HCT116 (cell line): ENCODE results near the gene FMNL1. TPM values are rescaled to one million over a fixed set of nuclear protein-coding genes. Genes with fewer than 3 reads are reported as not detected.

ENCODE experiments used
- ATAC-seq: fragments of 200-7000 bp; cut with Tn5 transposase; 2 replicates; pipeline ENCODE4 v1.9.1; 2020; ENCODE audit warnings: mild to moderate bottlenecking, moderate library complexity
- BruUV-seq: library from RNA; stranded (reverse); fragments of 400-500 nt; replicated peaks from 2 replicates; lab custom pipeline; 2021; lab: Mats Ljungman, UMichigan
- CTCF ChIA-PET: fragments of 300-600 bp; sonication (Branson Sonifier 250); formaldehyde crosslinking; loops from one replicate; lab custom pipeline; 2021; ENCODE audit warnings: antibody characterized with exemption; lab: Charles Lee
- POLR2A ChIA-PET: fragments of 300-600, 350-600 bp; sonication (Branson Sonifier 250); formaldehyde crosslinking; loops from one replicate; lab custom pipeline; 2021; ENCODE audit warnings: antibody characterized with exemption; lab: Charles Lee
- RAD21 ChIA-PET, 2 experiments: fragments of 300-600 bp; sonication (Branson Sonifier 250); formaldehyde crosslinking; loops; one replicate each; lab custom pipeline; 2023; ENCODE audit warnings: low total read pairs in 2 of 2; ENCODE audit not compliant: uncharacterized antibody in 2 of 2, unreplicated experiment in 2 of 2, low non-redundant PET in 1 of 2; lab: Charles Lee
- DNase-seq: peaks from one replicate; pipeline ENCODE4 v3.0.0-alpha.2; 2010; ENCODE audit warnings: low read depth, low spot score
- H2AFZ ChIP-seq: fragments of 200-600 bp; shearing (Covaris generic), sonication (generic); 2 replicates; pipeline ENCODE4 v1.6.1; 2017; ENCODE audit warnings: low read depth, mixed run types, mixed read lengths, antibody characterized with exemption, low read length; ENCODE audit not compliant: poor library complexity, severe bottlenecking
- H3K27ac ChIP-seq: 2 replicates; pipeline ENCODE4 v1.5.1; 2012; ENCODE audit warnings: low read depth, low read length
- H3K27me3 ChIP-seq: fragments of 200-600 bp; sonication (generic); 2 replicates; pipeline ENCODE4 v1.6.1; 2016; ENCODE audit warnings: mixed run types, low read length, mixed read lengths; ENCODE audit not compliant: insufficient read depth
- H3K36me3 ChIP-seq, 2 experiments: fragments of 200-500 bp in 1 of 2; fragments of 200-600 bp in 1 of 2; sonication (Bioruptor generic) in 1 of 2; sonication (generic) in 1 of 2; 2 replicates each; pipeline versions ENCODE4 v1.5.1 to v1.6.1; 2014 to 2016; ENCODE audit warnings: low read length in 2 of 2, inconsistent platforms in 1 of 2, mixed read lengths in 1 of 2, mixed run types in 1 of 2; ENCODE audit not compliant: insufficient read depth in 2 of 2, control insufficient read depth in 1 of 2
- H3K4me1 ChIP-seq, 2 experiments: fragments of 200-600 bp in 1 of 2; sonication (generic) in 1 of 2; 2 replicates each; pipeline versions ENCODE4 v1.5.1 to v1.6.1; 2012 to 2017; ENCODE audit warnings: low read length in 2 of 2, inconsistent platforms in 1 of 2, mild to moderate bottlenecking in 1 of 2, mixed read lengths in 1 of 2, mixed run types in 1 of 2, moderate library complexity in 1 of 2; ENCODE audit not compliant: insufficient read depth in 2 of 2, control insufficient read depth in 1 of 2
- H3K4me2 ChIP-seq: fragments of 200-600 bp; sonication (generic); 2 replicates; pipeline ENCODE4 v1.6.1; 2017; ENCODE audit warnings: mixed run types, low read length, mixed read lengths
- H3K4me3 ChIP-seq, 2 experiments: fragments of 200-600 bp in 1 of 2; sonication (generic) in 1 of 2; replicated peaks in 1 of 2; 2 replicates each; pipeline ENCODE4 v1.5.1; 2011 to 2016; ENCODE audit warnings: low read length in 2 of 2, control low read depth in 1 of 2, low read depth in 1 of 2, mild to moderate bottlenecking in 1 of 2, mixed read lengths in 1 of 2, mixed run types in 1 of 2
- H3K79me2 ChIP-seq: fragments of 200-600 bp; sonication (generic); 2 replicates; pipeline ENCODE4 v1.6.1; 2017; ENCODE audit warnings: mild to moderate bottlenecking, mixed run types, low read length, moderate library complexity, mixed read lengths; ENCODE audit not compliant: insufficient read depth
- H3K9ac ChIP-seq: fragments of 200-600 bp; sonication (generic); 2 replicates; pipeline ENCODE4 v1.6.1; 2016; ENCODE audit warnings: low read length, mixed read lengths
- H3K9me2 ChIP-seq: fragments of 200-600 bp; sonication (generic), shearing (Covaris generic); 2 replicates; pipeline ENCODE4 v1.6.1; 2017; ENCODE audit warnings: mixed run types, mild to moderate bottlenecking, moderate library complexity; ENCODE audit not compliant: insufficient read depth
- H3K9me3 ChIP-seq, 2 experiments: fragments of 200-500 bp in 1 of 2; fragments of 200-600 bp in 1 of 2; sonication (Bioruptor generic) in 1 of 2; sonication (generic) in 1 of 2; 2 replicates each; pipeline ENCODE4 v1.6.1; 2014 to 2017; ENCODE audit warnings: low read length in 2 of 2, mixed read lengths in 2 of 2, inconsistent platforms in 1 of 2, low read depth in 1 of 2, mild to moderate bottlenecking in 1 of 2, mixed run types in 1 of 2, moderate library complexity in 1 of 2; ENCODE audit not compliant: control insufficient read depth in 1 of 2, insufficient read depth in 1 of 2
- H4K20me1 ChIP-seq: fragments of 200-600 bp; sonication (generic), shearing (Covaris generic); 2 replicates; pipeline ENCODE4 v1.6.1; 2017; ENCODE audit warnings: mixed run types, mild to moderate bottlenecking, moderate library complexity; ENCODE audit not compliant: insufficient read depth
- CBX3 ChIP-seq: IDR thresholded peaks from 2 replicates; pipeline ENCODE4 v1.6.1; 2012; ENCODE audit warnings: low read depth
- EGR1 ChIP-seq: IDR thresholded peaks from 2 replicates; pipeline ENCODE4 v1.6.1; 2012; ENCODE audit warnings: low read depth
- ELF1 ChIP-seq: IDR thresholded peaks from 2 replicates; pipeline ENCODE4 v1.6.1; 2012; ENCODE audit warnings: low read depth, borderline replicate concordance
- EZH2 ChIP-seq: fragments of 200-600 bp; sonication (generic); IDR thresholded peaks from 2 replicates; pipeline ENCODE4 v1.6.1; 2017; ENCODE audit warnings: antibody characterized with exemption, mixed run types
- JUND ChIP-seq: IDR thresholded peaks from 2 replicates; pipeline ENCODE4 v1.6.1; 2012
- RAD21 ChIP-seq: IDR thresholded peaks from 2 replicates; pipeline ENCODE4 v1.6.1; 2012; ENCODE audit warnings: low read depth, mild to moderate bottlenecking
- SRF ChIP-seq: IDR thresholded peaks from 2 replicates; pipeline ENCODE4 v1.6.1; 2012; ENCODE audit warnings: low read depth
- intact Hi-C: fragments of 100-400 bp; cut with micrococcal nuclease; formaldehyde crosslinking; loops from 2 replicates; pipeline ENCODE4 v1.10.0; 2022
- total RNA-seq: library from RNA; stranded (reverse); gene quantifications from one replicate; pipeline ENCODE4 v1.2.1, GENCODE V29; 2021; ENCODE audit not compliant: unreplicated experiment
- TF ChIP-seq, protein P1 (sequence below): IDR thresholded peaks from 2 replicates; pipeline ENCODE4 v1.6.1; 2012; ENCODE audit warnings: low read depth
- TF ChIP-seq, protein P2 (sequence below): IDR thresholded peaks from 2 replicates; pipeline ENCODE4 v1.6.1; 2012
- TF ChIP-seq, protein P3 (sequence below), 3 experiments: fragments of 200-600 bp in 1 of 3; sonication (generic) in 1 of 3; IDR thresholded peaks in 2 of 3; conservative IDR thresholded peaks in 1 of 3; 2 replicates each; pipeline ENCODE4 v1.5.1; 2012 to 2017; ENCODE audit warnings: low read depth in 2 of 3, low read length in 2 of 3, antibody characterized with exemption in 1 of 3, borderline replicate concordance in 1 of 3, control low read depth in 1 of 3, mild to moderate bottlenecking in 1 of 3, mixed read lengths in 1 of 3, mixed run types in 1 of 3, moderate library complexity in 1 of 3; ENCODE audit not compliant: insufficient read depth in 1 of 3

Gene FMNL1
- total RNA-seq, 1 experiment from 2014 or later = 8.2 TPM

DNA sequence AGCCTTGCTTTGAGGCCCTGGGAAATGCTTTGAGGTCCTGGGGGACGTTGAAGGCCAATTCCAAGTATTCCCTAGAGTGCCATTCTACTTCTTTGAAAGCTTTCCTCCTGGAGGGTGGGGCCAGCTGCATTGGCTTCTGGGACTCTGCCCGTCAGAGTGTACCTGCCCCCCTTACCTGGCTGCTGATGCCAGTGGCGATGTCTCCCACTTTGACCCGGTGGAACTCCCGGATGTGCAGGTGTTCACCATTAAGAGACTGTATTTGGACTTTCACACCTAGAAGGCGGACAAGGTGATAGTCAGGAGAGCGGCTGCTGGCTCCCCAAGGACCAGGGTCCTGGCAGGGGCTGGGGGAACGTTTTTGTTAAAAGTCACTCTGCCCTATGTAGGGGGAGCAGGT, 43.3 kb downstream of the FMNL1 start:
- H3K9me3 ChIP-seq = no peaks in the 10 kb centered on the region
- no peak overlapping the region for H3K4me2 ChIP-seq
- no peaks in the 10 kb centered on the region for H4K20me1 ChIP-seq
- H3K9ac ChIP-seq = no peak overlapping the region
- H3K27ac ChIP-seq = no peak overlapping the region
- BruUV-seq = no TSS peak
- intact Hi-C loops = no loop called here
- TF ChIP-seq, protein P1, sequence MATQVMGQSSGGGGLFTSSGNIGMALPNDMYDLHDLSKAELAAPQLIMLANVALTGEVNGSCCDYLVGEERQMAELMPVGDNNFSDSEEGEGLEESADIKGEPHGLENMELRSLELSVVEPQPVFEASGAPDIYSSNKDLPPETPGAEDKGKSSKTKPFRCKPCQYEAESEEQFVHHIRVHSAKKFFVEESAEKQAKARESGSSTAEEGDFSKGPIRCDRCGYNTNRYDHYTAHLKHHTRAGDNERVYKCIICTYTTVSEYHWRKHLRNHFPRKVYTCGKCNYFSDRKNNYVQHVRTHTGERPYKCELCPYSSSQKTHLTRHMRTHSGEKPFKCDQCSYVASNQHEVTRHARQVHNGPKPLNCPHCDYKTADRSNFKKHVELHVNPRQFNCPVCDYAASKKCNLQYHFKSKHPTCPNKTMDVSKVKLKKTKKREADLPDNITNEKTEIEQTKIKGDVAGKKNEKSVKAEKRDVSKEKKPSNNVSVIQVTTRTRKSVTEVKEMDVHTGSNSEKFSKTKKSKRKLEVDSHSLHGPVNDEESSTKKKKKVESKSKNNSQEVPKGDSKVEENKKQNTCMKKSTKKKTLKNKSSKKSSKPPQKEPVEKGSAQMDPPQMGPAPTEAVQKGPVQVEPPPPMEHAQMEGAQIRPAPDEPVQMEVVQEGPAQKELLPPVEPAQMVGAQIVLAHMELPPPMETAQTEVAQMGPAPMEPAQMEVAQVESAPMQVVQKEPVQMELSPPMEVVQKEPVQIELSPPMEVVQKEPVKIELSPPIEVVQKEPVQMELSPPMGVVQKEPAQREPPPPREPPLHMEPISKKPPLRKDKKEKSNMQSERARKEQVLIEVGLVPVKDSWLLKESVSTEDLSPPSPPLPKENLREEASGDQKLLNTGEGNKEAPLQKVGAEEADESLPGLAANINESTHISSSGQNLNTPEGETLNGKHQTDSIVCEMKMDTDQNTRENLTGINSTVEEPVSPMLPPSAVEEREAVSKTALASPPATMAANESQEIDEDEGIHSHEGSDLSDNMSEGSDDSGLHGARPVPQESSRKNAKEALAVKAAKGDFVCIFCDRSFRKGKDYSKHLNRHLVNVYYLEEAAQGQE = no peak
- TF ChIP-seq, protein P2, sequence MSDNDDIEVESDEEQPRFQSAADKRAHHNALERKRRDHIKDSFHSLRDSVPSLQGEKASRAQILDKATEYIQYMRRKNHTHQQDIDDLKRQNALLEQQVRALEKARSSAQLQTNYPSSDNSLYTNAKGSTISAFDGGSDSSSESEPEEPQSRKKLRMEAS = no peak
- H3K36me3 ChIP-seq = peaks cover 35 to 41% of the 10 kb centered on the region in 2 experiments; a peak in 3 of 4 replicates
- no peaks in the 10 kb centered on the region for H3K79me2 ChIP-seq
- H3K4me1 ChIP-seq = 0 out of 4 replicates have a peak, but pooled peaks cover 0 to 4% of the 10 kb centered on the region in 2 experiments
- ChIA-PET RAD21 (no interaction called here), POLR2A (no interaction called here), CTCF (interaction anchor here (1.0 kb wide), 1 partner anchor 33 kb away, joined by 3 read pairs; no protein-coding TSS in a partner anchor)
- H3K27me3 ChIP-seq = no peaks in the 10 kb centered on the region
- no peak for ATAC-seq
- no peak for DNase-seq
- H2AFZ ChIP-seq = no peak overlapping the region
- H3K4me3 ChIP-seq = no peak overlapping the region
- H3K9me2 ChIP-seq = no peaks in the 10 kb centered on the region

DNA sequence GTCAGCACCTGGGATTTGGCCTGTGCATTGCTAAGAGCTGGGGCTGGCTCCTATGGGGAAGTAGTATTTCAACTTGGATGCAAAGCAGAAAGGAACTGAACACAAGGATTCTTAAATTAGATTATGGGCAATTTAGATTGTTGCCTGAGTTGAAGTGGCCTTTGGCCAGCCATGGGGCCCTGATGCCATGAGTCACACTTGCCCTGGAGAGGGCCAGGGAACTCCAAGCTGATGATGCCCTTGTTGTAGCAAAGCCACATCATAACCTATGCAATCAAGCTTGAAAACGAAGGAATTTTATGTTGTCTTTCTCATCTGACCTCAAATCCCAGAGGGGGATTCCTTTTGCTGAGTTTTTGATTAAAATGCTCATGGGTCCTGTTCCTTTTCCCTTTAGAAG, 44.1 kb downstream of the FMNL1 start:
- H3K79me2 ChIP-seq = no peaks in the 10 kb centered on the region
- H3K9me3 ChIP-seq = no peaks in the 10 kb centered on the region
- peaks cover 44 to 48% of the 10 kb centered on the region in 2 experiments; a peak in 3 of 4 replicates for H3K36me3 ChIP-seq
- no TSS peak for BruUV-seq
- no peak for DNase-seq
- no peak overlapping the region for H3K9ac ChIP-seq
- ChIA-PET CTCF (interaction anchor here (0.9 to 1.0 kb wide), 2 partner anchors 11 to 34 kb away, joined by 3 to 4 read pairs; no protein-coding TSS in a partner anchor), RAD21 (no interaction called here), POLR2A (no interaction called here)
- H3K4me3 ChIP-seq = no peak overlapping the region
- H3K4me2 ChIP-seq = no peak overlapping the region
- H3K4me1 ChIP-seq = 0 out of 4 replicates have a peak, but pooled peaks cover 0 to 4% of the 10 kb centered on the region in 2 experiments
- no peak for ATAC-seq
- no peaks in the 10 kb centered on the region for H3K9me2 ChIP-seq
- no peak overlapping the region for H2AFZ ChIP-seq
- intact Hi-C loops = no loop called here
- no peaks in the 10 kb centered on the region for H4K20me1 ChIP-seq
- no peak overlapping the region for H3K27ac ChIP-seq
- H3K27me3 ChIP-seq = no peaks in the 10 kb centered on the region
- TF ChIP-seq, protein P1 = no peak
- TF ChIP-seq EZH2 (no peak), CBX3 (no peak), EGR1 (no peak), RAD21 (no peak), SRF (no peak), ELF1 (no peak), JUND (no peak)
- TF ChIP-seq, protein P3, sequence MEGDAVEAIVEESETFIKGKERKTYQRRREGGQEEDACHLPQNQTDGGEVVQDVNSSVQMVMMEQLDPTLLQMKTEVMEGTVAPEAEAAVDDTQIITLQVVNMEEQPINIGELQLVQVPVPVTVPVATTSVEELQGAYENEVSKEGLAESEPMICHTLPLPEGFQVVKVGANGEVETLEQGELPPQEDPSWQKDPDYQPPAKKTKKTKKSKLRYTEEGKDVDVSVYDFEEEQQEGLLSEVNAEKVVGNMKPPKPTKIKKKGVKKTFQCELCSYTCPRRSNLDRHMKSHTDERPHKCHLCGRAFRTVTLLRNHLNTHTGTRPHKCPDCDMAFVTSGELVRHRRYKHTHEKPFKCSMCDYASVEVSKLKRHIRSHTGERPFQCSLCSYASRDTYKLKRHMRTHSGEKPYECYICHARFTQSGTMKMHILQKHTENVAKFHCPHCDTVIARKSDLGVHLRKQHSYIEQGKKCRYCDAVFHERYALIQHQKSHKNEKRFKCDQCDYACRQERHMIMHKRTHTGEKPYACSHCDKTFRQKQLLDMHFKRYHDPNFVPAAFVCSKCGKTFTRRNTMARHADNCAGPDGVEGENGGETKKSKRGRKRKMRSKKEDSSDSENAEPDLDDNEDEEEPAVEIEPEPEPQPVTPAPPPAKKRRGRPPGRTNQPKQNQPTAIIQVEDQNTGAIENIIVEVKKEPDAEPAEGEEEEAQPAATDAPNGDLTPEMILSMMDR (IDR thresholded peaks at IDR 0.05 in 2 of 3, conservative IDR thresholded peaks at IDR 0.05 in 1 of 3; ENCODE audit: borderline replicate concordance in 1 of 3, insufficient read depth in 1 of 3, low read depth in 2 of 3, low read length in 2 of 3) = no peak
